ENCODE data around the gene HPCAL1.

HPCAL1 gene

GRCh38 chr2:10271509-10271908, 31.2 kb upstream of the HPCAL1 start:
- no peak for DNase-seq (ENCODE audit: low read depth)
- no peak overlapping the region for H3K4me3 ChIP-seq (ENCODE audit: low read depth, low read length)
- TF ChIP-seq, protein P1, sequence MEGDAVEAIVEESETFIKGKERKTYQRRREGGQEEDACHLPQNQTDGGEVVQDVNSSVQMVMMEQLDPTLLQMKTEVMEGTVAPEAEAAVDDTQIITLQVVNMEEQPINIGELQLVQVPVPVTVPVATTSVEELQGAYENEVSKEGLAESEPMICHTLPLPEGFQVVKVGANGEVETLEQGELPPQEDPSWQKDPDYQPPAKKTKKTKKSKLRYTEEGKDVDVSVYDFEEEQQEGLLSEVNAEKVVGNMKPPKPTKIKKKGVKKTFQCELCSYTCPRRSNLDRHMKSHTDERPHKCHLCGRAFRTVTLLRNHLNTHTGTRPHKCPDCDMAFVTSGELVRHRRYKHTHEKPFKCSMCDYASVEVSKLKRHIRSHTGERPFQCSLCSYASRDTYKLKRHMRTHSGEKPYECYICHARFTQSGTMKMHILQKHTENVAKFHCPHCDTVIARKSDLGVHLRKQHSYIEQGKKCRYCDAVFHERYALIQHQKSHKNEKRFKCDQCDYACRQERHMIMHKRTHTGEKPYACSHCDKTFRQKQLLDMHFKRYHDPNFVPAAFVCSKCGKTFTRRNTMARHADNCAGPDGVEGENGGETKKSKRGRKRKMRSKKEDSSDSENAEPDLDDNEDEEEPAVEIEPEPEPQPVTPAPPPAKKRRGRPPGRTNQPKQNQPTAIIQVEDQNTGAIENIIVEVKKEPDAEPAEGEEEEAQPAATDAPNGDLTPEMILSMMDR (IDR thresholded peaks at IDR 0.05; ENCODE audit: low read depth, low read length, missing control alignments), result no peak

- no peak for DNase-seq (ENCODE audit: low read depth)
- no peak overlapping the region for H3K4me3 ChIP-seq (ENCODE audit: low read depth, low read length)
- TF ChIP-seq, protein P1 (IDR thresholded peaks at IDR 0.05; ENCODE audit: low read depth, low read length, missing control alignments), result no peak
Observed at GRCh38 chr2:10271946-10272345, 30.8 kb upstream of the HPCAL1 start.

GRCh38 chr2:10272464-10272863, 30.2 kb upstream of the HPCAL1 start:
- no peak overlapping the region for H3K4me3 ChIP-seq (ENCODE audit: low read depth, low read length)
- DNase-seq (ENCODE audit: low read depth), result no peak
- TF ChIP-seq, protein P1 (IDR thresholded peaks at IDR 0.05; ENCODE audit: low read depth, low read length, missing control alignments), result no peak

DNA sequence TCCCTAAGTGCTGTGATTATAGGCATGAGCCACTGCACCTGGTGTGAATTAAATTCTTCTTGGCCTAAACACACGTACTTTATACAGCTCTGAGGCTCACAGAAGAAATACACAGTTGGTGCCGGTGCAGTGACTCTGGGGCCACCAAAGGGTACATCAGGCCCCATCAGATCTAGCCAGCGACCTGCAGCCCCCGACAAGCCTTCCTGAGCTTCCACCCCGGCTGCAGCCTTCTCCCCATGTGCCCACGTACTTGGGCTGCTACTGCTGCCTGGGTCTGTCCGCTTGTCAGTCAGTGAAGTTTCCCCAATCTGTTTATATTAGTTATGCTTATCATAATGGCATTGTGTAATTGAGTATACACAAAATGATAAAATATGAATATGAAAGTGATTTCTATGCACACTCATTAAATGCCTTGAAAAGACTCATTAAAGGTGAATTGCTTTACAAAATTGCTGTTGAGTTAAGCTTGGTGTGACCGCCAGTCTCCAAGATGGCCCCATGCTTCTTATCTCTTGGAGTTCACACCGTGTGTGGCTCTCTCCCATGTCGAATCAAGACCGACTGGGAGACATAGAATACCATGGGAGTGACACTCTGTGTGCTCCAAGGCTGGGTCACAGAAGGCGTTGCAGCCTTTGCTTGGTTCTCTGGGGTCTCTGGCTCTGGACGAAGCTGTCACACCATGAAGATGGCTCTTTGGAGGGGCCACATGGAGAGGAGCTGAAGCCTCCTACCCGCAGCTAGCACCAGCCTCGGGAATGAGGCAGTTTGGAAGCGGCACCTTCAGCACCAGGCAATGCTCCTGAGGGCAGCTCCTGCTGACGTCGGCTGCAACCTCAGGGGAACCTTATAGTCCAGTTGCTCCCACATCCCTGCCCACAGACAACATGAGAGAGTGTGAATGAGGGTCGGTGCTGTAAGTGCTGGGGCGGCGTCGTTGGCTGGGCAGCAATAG, 29.2 kb upstream of the HPCAL1 start:
- no peak for DNase-seq (ENCODE audit: low read depth)
- TF ChIP-seq, protein P1 (IDR thresholded peaks at IDR 0.05; ENCODE audit: low read depth, low read length, missing control alignments), result no peak
- no peak overlapping the region for H3K4me3 ChIP-seq (ENCODE audit: low read depth, low read length)

DNA sequence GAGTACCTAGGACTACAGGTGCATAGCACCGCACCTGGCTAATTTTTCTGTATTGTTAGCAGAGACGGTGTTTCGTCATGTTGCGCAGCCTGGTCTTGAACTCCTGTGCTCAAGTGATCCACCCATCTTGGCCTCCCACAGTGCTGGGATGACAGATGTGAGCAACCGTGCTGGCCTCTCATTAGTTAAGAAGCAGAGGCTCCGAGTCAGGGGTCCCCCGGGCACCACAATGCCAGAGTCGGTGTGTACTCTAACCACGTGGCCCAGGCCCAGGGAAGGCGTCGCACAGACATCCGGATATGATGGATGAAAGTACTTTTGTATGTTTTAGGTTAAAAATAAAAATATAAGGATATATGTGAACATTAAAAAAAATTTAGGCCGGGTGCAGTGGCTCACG, 28.3 kb upstream of the HPCAL1 start:
- H3K4me3 ChIP-seq (ENCODE audit: low read depth, low read length), result no peak overlapping the region
- no peak for DNase-seq (ENCODE audit: low read depth)

DNA sequence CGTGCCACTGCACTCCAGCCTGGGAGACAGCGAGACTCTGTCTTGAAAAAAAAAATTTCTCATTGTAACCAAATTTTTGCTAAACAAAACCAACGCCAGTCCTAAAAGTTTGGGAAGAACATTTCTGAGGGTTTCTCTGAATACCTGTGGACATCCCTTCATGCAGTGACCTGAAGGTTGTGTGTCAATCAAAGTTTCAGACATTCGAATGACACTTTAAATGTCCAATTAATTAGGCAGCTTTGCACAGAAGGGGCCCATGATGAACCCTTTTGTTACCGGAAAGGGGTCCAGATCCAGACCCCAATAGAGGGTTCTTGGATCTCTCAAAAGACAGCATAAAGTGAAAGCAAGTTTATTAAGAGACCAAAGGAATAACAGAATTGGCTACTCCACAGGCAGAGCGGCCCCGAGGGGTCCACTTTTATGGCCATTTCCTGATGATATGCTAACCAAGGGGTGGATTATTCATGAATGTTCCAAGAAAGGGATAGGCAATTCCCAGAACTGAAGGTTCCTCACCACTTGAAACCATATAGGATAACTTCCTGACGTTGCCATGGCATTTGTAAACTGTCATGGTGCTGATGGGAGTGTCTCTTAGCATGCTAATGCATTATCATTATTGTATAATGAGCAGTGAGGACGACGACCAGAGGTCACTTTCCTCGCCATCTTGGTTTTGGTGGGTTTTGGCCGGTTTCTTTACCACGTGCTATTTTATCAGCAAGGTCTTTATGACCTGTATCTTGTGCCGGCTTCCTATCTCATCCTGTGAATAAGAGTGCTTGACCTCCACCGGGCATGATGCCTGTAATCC, 27.5 kb upstream of the HPCAL1 start:
- no peak overlapping the region for H3K4me3 ChIP-seq (ENCODE audit: low read depth, low read length)
- TF ChIP-seq, protein P1 (IDR thresholded peaks at IDR 0.05; ENCODE audit: low read depth, low read length, missing control alignments), result no peak
- DNase-seq (ENCODE audit: low read depth), result no peak

More for the DNA sequence above, 28.3 kb upstream of the HPCAL1 start:
- TF ChIP-seq, protein P1 (IDR thresholded peaks at IDR 0.05; ENCODE audit: low read depth, low read length, missing control alignments), result no peak

All from GM12864 (cell line).